HG02642 (cell line): ENCODE data around the gene MOCS1.

ENCODE experiments used
- ATAC-seq: cut with Tn5 transposase; IDR thresholded peaks from one replicate; pipeline ENCODE4 v1.9.1; 2021; ENCODE audit warnings: mild to moderate bottlenecking; ENCODE audit not compliant: unreplicated experiment, poor library complexity

Gene MOCS1

DNA sequence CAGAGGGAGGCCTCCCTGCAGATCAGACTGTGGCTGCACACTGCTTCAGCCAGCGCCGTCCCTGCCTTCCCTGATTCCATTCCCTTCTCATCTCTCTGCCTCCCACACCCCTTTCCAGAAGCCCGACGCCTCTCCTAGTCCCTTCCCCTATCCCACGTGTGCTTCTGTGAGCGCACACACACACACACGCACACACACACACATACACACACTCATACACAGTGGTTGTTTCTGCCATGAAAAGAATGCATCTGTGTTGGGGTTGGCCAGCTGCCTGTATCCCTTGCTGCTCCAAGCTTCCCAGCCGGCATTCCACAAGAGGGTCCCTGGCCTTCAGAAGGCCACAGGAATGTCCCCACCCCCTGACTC lies 51.7 kb downstream of the MOCS1 start:
- ATAC-seq = no peak

DNA sequence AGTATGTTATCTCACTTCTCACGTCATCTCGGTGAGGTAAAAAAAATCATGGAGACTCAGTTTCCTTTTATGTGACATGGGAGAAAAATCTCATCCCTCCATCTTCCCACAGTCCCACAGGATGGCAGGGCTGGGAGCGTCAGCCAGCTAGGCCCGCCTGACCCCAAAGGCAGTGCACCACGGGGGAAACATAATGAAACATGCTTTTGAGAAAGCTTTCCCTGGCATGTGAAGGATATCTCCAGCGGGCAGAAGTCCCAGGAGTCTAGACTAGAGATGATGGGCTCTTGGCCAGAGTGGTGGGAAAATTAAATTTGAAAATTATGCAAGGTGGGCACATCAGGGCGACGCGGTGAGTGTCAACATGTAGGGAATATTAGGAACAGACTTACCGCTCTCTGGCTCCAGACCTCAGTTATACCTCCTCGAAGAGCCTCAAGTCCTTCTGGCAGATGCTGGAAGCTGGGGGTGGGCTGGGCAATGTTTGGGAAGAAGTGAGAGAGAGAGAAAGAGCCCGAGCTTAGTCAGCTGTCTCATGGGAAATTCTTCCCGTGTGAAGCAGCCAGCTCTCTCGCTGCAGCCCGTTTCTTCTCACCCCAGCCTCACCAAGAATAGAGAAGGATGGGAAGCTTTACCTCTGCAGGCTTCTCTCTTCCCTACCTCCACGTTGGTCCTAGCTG lies 52.3 kb downstream of the MOCS1 start:
- ATAC-seq = no peak

DNA sequence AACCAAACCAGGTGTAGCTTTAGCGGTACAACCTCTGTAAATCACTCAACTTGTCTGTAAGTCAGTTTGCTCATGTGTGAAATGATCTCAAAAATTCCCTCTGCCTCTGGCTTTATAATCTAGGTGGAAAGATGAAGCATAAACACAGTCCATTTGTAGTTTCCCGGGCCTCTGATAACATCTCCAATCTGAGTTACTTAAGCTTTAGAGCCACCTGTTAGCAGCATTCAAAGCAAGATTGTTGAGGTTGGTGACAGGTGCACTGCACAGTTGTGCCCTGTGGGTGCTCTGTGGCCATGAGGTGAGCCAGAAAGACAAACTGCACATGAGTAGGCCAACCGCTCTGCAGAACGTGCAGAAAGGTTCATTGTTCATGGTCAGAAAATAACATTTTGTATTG lies 53.7 kb downstream of the MOCS1 start:
- no peak for ATAC-seq

DNA sequence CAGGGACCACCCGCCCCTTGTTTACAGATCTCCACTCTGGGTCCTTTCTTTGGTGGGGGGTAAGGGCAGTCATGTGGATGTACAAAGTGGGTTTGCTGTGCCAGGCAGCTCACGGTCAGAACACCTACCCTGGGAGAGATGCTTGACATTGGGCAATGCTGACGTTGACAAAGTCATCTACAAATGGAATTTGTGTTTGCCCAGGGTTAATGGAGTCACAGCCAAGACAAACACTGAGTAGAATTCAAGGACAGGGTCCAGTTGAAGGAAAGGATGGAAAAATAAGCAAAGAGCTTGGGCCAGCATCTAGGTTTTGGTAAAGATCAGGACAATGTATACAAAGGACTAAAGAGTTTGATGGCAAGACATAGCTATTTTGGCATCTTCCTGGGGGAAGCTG lies 54.7 kb downstream of the MOCS1 start:
- ATAC-seq = no peak

DNA sequence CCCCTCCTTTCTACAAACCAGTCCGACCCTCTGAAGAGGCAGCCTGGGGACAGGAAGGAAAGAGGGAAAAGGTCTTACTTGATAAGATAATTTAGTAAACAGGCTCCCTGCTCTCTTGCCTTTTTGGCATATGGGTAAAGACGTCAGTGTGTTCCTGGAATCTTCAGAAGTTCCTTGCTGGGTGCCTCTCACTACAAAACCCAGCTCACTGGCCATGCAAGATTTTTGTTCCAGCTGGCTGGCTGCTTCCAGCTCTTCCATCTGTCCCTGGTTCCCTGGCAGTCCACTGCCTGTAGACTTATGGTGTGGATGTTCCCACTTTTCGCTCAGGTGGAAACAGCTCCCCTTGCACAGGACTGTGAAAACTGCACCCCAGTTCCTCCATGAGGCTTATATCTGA lies 57.4 kb downstream of the MOCS1 start:
- no peak for ATAC-seq

DNA sequence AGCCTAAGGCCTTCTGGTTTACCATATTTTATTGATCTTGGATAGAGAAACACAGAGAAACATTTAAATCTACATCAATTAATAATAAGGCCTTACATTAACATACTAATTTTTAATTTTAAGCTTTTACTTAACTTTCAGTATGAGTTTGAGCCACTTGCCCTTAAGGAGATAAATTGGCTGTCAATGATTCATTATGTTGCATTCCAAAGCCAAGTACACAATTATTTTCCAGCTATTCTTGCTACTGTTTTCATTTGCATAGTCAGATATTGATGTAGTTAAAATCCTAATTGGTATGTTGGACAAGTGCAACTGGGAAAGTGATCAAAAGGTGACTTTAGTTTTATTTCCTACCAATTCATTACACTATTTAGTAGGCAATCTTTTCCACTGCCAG lies 58.2 kb downstream of the MOCS1 start:
- no peak for ATAC-seq

DNA sequence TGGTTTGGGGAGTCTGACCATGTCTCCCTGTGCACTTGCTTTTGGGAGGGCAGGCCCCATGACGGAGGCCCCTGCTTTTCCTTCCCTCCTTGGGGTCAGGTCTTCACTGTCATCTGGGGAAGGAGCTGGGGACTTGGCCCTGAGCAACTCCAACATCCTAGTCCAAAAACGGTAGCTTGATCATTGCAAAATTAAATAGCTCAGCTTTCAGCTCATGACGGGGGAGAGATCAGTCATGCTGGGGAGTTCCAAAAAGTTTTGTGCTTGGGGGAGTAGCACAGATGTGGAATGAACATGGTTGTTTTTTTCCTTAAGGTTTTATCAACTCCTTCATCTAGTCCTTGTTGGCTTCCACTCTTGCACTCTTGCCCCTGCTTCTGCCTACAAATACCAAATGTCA lies 60.8 kb downstream of the MOCS1 start:
- ATAC-seq = no peak

DNA sequence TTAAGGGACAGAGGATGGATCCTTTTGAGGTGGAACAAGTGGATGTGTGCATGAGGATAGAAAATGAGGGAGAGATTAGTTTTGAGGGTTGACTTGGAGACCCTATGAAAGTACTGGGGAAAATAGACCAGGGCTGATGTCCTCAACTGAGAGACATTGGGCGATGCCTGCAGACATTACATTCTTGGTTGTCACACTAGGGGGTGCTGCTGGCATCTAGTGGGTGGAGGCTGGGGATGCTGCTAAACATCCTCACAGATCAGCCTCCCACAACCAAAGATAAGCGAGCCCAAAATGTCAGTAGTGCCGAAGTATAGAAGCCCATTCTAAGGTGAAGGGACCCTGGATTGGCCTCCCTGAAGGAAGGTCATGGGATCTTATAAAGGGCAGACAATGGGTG lies 63.3 kb downstream of the MOCS1 start:
- no peak for ATAC-seq

DNA sequence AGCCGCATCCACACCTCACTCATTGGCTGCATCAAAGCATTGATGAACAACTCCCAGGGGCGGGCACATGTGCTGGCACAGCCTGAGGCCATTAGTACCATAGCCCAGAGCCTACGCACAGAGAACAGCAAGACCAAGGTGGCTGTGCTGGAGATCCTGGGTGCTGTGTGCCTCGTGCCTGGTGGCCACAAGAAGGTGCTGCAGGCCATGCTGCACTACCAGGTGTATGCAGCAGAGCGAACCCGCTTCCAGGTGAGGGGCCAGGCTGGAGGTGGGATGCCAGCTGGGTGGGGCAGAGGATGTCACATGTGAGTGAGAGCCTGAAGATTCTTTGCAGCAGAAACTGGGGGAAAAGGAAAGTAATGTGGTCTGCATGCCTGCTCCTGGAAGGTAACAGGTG lies 66.7 kb downstream of the MOCS1 start:
- ATAC-seq = no peak

DNA sequence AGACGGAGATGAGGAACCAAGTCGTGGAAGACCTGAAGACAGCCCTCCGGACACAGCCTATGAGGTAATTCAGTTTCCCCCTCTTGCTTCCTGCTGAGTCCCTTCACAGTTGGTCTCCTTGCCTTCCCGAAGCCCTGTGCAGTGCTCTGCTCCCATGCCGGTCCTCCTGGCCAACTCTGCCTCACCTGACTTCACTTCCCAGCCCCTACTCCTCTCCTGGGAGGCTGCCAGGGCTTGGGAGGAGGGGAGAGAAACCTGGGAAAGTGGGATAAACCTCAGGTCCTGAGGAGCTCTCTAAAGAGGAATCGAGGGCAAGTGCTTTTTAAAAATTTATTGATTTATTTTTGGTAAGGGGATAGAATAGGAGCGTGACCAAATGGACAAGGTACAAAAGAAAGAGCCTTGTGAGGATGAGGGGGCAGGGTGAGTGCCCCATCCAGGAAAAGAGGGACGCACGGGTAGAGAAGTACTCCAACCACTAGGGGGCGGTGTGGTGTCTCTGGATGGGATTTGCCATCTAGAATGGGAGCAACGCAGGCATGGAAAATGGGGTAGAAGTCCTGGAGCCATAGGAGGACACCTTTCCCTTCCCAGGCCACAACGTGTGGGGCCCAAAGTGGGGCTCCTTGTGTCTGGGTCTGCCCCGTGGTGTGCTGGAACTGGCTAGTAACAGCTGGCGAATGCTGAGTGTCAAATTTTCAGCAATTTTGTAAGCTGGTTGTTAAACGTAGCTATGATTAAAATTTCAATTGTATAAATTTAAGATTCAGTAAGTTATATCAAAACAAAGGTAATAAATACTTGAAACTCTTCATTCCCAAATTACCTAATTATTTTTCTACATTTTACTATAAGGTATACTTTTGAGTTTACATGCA lies 69.0 kb downstream of the MOCS1 start:
- no peak for ATAC-seq

DNA sequence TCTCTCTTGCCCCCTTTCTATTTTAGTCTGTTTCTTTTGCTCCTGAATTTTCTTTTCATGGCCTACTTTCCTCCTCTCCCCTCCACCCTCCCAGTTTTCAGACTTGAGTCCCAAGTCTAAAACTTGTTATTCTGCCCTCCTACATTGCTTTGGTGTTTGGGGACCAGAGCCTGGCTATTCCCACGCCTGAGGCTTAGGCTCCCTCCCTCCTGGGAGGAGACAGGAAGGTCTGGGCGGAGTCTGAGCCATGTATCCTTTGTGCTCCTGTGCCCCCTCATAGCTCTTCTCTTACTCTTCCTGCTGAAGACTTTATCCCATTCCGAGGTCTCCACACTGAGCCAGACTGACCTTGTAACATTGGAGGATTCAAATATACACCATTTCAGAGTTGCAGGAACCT lies 72.6 kb downstream of the MOCS1 start:
- ATAC-seq = no peak

DNA sequence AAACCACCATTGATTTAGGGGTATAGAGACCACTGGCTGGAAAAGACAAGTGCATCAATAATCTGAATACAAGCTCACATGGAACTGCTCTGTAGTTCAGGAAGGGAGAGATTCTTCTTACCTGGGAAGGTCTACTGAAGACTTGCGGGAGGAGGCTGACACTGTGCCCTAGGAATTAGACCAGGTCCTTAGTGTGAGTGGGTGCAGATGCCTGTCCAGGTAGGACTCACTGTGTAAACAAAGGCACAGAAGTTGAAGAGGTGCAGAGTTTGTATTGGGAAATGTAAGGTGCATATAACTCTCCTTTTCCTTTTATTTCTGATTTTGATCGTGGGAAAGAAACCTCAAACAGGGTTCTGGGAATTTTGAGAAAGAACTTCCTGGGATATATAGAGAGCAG lies 75.2 kb downstream of the MOCS1 start:
- no peak for ATAC-seq

DNA sequence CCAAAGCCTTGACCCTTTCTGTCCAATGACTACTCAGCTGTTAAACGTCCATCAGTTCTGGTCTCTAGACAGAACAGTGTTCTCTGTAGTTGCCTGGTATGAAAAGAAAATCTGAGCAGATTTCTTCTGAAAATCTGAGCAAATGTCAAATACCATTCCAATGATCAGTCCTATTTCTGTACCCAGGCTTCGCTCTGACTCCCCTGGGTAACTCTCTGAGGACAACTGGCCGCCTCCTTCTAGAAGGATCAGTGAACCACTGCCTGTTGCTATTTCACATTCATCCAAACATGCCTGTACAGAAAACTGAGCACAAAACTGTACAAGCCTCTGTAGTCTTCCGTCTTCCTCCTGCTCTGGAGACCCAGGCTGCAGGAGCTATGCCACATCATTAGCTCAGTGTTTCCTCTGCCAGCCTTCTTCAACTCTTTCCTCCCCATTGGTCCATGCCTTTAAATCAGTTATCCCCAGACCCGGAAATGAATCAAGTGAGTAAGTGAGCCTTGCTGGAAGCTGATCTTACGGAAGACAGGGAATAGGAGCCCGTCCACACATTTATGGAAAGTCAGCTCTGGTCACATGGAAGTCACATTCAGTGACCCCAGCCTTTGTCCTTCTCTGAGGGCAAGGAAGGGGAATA lies 78.8 kb downstream of the MOCS1 start:
- no peak for ATAC-seq
